T1000 (cell line): ENCODE results near the gene ENPP6.
"Not testable (repeated sequence)": the region's sequence is repeated elsewhere in the genome, so short reads cannot be mapped to it uniquely, and the experiment has no call there.

Experiments
- DNase-seq: peaks from one replicate; lab custom pipeline; 2025; ENCODE audit warnings: mixed read lengths; lab: John Stamatoyannopoulos, UW

Gene ENPP6

DNA sequence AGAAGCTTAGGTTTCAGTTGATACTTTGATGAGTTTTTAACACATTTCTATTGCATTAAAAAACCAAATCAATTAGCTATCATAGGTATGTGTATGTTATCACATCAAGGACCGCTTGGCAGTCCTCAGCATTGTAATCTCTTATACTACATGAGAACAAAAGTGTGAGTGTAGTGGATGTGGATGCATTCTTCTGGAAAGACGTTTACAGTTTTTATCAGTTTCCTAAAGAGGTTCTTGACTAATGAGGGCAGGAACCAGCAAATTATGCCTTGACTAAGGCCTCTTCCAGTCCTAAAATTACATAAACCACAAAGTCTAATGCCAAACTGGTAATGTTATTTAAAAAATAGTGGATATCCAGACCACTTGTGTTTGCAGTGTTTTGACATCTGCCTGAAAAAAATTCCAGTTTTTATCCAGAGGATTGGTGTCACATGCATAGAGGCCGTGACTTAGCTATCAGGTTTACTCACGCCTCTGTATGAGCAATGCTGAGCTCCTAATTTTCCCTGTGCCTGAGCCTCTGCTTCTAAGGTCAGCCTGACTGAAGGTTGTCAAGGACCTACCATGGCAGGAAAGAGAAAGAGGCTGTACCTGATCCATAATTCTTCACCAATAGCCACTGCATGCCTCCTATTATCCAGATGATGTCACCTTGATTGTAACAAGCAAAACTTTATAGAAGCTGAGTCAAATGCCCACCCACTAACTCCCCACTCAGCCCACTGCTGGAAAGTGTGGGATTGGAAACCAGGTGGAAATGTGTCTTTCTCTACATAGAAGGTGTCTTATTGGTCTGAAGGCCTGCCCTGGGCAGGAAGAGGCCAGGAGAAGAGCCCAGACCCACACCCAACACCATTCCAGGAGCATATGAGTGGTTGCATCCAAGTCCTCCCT is 68.7 kb downstream of the ENPP6 start:
- no peak for DNase-seq

- no peak for DNase-seq
Measured at GRCh38 chr4:184147858-184148737, 69.6 kb downstream of the ENPP6 start.

- no peak for DNase-seq
Measured at GRCh38 chr4:184146951-184147350, 70.7 kb downstream of the ENPP6 start.

DNA sequence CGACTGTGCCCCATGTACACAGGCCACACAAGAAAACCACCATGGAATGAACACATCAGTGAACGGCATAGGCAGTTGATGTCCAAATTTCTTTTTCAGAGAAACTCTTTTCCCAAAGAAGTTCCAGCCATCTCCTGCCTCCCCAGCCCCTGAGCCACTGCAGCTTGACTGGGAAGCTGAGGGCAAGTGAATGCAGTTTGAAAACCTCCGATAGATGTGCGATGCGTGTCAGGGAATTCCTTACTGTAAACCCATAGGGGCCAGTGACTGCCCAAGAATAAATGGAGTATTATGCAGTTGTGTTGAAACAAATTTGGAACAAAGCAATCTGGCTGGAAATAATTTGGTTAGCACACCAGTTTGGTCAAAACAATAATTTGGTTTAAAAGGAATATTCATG is 72.1 kb downstream of the ENPP6 start:
- DNase-seq, result no peak

DNA sequence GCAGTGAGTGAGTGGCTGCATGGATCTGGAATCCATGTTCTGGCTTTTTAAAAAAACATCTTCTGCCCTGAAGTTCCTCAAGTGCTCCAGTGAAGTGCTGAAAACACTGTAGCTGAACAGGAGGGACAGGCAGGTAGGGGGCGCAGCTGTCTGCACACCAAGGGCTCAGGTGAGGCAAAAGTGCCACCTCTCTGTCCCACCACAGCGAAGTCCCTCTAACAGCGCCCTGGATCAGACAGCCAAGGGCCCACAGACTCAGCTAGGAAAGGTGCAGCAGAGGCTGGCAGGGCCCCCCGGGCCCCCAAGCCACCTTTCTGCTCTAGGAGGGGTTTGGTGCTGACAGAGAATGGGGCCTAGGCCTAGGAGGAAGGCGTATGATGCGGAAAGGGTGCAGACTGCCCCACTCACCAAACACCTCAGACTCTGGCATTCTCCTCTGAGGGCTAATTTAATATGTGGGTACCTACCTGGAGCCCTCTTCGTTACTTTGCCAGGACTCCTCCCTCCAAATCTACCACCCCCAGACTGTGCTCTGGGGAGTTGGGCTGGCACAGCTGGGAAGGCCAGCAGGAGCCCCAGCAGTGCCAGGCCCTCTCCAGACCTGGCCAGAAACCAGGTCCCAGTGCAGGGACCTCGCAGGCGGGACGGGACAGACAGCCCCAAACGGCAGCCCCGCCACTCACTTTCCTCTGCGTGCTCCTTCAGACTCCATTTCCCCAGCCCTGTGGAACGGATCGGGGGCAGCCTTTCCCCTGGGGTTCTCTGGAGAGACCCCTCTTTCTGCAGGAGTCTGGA is 73.7 kb downstream of the ENPP6 start:
- DNase-seq, result no peak

DNA sequence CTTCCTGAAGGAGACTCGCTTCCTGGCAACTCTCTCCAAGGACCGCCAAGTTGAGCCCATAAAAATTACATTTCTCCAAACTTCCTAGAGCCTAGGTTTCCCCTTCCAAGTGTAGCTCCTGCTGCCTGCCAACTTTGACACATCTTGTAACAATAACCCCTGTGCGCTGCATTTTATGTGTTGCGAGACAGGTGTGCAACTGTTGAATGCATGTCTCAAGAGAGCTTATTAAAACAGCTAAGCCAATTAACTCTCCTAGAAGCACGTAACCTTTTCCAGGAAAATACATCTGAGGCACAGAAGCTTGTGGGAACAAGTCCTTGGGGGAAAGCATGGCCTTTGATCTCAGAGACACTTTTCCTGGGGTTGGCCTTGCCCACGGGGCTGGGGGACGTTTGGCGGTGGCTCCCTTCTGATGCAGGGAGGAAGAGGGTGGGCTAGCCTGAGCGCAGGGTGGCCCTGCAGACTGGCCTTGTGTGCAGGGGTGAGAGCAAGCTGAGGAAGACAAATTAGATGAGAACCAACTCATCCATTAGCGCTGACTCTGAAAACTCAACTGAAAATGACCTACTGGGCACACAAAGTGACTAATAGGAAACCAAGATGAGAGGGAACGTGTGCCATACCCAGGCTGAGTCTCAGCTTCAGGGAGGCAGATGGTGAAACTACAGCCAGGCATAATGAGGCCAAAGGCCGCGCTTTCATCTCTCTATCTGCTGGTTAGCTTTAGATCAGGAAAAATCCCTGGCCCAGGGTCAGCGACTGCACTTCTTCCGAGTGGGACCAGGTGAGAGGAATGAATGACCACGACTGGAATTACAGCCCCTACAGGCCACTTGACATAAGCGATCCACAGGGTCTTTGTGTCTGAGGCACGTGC is 75.3 kb downstream of the ENPP6 start:
- no peak for DNase-seq

DNA sequence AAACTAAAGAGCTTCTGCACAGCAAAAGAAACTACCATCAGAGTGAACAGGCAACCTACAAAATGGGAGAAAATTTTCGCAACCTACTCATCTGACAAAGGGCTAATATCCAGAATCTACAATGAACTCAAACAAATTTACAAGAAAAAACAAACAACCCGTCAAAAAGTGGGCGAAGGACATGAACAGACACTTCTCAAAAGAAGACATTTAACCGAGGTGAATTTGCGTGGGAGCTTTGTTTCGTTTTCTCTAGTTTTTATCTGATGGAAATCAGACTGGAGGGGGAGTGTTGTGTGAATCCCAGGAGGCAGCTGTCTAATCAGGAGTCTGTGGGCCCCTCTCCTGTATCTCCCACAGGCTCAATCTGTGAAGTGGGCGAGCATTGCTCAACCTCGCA is 76.8 kb downstream of the ENPP6 start:
- DNase-seq, result not testable (repeated sequence)

DNA sequence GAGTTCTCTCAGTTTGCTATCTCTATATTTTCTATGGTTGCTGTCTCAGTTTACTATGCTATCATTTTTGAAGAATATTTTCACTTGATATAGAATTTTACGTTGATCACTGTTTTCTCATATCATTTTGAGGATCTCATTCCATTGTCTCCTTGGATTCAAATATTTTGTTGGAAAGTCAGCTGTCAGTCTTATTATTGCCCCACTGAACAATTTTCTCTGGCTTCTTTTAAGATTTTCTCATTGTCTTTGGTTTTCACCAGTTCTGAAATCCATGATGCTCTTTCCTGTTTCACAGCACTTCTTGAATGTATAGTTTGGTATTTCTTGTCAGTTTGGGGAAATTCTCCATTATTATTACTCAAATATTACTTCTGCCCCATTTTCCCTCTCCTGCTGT is 81.1 kb downstream of the ENPP6 start:
- no peak for DNase-seq

- no peak for DNase-seq
Measured at GRCh38 chr4:184126800-184127199, 90.9 kb downstream of the ENPP6 start.

DNA sequence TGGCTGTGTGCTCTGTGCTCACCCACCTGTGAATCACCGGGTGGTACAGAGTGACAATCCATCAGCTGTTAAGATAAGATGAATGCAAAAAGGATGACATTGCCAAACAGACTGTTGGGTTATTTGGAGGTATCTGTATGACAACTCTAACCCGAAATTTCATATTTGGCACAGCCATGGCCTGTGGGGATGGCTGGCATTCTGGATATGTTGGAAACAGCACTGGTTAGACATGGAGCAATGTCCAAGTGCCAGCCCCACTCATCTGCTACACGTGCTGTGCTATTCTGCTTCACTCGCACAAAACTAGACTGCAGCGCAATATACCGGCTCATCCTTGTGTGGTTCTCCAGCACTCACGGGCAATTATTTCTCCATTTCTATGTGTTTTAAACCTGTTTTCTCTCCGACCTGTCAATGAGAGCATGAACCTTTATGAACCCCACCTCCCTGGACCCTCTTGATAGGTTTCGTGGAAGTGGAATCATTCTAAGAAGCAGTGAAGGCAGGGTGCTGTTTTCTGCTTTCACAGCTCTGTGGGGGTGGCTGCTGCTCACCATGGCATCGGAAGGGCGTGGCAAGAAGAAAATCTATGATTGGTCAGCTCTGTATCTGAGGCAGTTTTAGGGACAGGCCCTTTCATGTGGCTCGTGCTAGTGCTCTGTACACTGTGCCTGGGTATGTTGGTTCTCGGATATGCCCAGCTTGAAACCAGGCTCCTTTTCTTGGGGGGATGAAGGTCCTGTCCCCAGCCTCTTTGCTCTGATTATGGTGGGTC is 94.9 kb downstream of the ENPP6 start:
- DNase-seq, result no peak

- no peak for DNase-seq
Measured at GRCh38 chr4:184120549-184121127, 97.0 kb downstream of the ENPP6 start.

GRCh38 chr4:184117662-184118199 is 99.9 kb downstream of the ENPP6 start:
- DNase-seq, result no peak

- DNase-seq, result no peak
Measured at GRCh38 chr4:184115399-184115798, 102.3 kb downstream of the ENPP6 start.

DNA sequence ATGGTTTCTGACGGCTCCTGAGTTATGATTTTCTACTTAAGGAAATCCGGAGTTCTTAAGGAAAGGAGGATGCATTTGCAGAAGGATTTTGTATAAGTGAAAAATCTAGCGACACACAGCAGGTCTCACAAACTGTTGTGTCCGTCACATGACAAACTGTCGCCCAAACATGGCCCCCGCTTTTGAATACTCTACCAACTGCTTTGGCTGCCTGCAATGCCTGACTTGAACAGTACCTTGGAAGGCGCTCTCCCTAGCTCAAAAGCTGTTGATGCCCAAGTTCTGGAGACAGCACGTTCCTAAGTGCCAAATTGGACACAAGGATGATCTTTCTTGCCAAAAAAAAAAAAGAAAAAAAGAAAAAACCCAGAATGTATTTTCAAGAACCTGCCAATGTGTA is 103.2 kb downstream of the ENPP6 start:
- DNase-seq, result no peak

DNA sequence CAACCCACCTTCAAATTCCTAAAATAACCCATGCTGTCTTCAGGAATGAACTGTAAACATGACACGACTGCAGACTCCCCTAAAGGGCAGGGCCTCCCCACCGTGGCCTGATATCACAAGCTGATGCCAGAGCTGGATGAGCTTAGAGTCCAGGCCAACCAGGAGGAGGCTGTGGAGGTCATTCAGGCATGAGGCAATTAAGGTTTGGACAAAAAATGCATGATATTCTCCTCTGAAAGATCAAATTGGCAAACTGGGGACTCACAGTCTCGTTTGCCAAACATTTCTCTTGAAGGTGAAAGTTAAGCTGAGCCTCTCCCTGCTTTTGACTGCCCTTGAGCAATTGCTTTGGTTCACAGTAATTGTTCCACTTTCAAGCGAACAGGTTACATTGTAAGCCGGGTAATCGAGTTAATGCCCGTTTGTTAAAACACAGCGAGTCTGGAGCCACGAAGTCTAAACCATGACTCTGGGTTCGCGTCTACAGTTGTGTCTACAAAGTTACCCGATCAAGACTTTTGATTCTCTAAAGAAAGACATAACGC is 105.6 kb downstream of the ENPP6 start:
- no peak for DNase-seq

- no peak for DNase-seq
Measured at GRCh38 chr4:184111233-184111832, 106.3 kb downstream of the ENPP6 start.

DNA sequence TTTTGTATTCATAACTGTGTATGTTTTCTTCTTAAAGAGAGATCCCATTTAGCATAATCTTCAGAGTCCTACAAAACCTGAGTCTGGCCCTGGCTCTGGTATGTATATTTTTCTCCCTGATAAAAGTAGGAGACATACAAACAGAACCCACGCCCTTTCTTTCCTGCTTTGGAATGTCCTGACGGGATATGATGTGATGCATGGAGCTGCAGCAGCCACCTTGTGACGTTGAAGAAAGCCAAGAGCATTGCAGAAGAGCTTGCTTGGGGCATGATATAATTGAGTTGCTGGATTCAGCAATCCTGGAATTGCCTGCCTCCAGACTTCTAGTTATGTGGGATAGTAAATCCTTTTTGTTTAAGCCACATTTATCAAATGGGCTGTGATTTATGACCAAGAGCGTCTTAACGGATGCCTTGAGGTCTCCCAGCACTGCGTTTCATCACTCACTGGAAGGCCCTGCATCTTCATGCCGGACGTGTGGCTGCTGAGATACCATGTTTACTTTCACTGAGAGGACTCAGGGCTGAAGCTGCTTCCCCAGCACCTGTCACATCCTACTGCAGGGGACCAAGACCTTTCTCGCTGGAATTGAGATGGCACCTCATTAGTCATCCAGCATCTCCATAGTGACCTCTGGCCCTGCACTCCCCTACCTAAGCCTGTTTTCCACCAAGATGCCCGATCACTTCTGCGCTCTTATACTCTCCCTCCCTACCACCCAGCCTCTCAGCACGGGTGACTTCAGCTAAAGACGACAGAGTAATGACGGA is 107.0 kb downstream of the ENPP6 start:
- DNase-seq, result no peak

GRCh38 chr4:184108006-184108501 is 109.6 kb downstream of the ENPP6 start:
- no peak for DNase-seq
